GM12874 (cell line): ENCODE measurements around the gene TOGARAM2.

Experiments used
- CTCF ChIP-seq: IDR thresholded peaks from 2 replicates; pipeline ENCODE4 v1.5.1; 2011; ENCODE audit warnings: low read depth, mild to moderate bottlenecking, control low read depth, low read length, moderate library complexity; ENCODE audit not compliant: insufficient read depth

The TOGARAM2 gene

GRCh38 chr2:28960401-28960800 lies 20.7 kb upstream of the TOGARAM2 start:
- TF ChIP-seq CTCF, result no peak

DNA sequence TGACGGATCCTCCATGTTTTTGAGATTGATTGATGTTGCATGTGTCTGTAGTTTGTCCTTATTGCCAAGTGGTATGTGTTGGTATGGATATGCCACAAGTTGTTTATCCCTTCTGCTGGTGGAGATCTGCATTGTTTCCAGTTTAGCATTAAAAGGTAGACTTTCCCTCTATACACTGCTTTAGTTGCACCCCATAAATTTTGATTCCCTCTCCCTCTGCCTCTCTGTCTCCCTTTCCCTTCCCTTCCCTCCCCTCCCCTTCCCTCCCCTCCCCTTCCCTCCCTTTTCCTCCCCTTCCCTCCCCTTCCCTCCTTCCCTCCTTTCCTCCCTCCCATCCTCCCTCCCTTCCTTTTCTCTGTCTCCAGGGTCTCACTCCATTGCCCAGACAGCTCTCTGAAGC lies 18.6 kb upstream of the TOGARAM2 start:
- no peak for TF ChIP-seq CTCF

DNA sequence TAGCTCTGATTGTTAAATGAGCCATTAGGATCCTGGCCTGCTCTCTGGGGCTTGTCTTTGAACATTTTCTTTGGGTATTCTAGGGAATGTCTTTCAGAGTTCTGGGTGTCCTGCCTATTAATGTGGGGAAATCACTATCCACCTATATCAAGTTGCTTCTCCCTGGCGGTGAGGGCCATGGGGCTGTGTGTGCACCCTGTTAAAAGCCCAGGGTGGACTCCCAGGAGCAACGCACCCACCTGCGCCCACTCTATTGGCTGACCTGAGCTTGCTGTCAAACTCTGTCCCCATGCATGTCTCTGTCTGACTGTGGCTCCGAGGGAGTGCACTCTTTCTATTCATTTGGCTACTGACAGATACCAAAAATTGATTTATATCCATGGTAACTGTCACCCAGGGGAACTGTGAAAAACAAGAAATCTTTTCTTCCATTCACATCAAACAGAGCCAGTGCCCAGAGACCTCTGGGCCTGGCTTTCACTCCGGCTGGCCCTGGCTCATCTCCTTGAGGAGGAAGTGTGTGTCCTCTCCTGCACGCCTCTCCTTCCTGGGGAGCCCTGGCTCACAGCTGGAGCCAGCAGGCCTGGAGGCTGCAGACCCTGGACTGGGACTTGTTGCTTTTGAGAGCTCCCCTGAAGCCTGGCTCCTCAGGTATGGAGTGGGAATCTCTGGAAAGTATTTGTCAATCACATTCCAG lies 10.5 kb upstream of the TOGARAM2 start:
- TF ChIP-seq CTCF, result no peak

GRCh38 chr2:28972778-28973335 lies 8.2 kb upstream of the TOGARAM2 start:
- TF ChIP-seq CTCF, result no peak

DNA sequence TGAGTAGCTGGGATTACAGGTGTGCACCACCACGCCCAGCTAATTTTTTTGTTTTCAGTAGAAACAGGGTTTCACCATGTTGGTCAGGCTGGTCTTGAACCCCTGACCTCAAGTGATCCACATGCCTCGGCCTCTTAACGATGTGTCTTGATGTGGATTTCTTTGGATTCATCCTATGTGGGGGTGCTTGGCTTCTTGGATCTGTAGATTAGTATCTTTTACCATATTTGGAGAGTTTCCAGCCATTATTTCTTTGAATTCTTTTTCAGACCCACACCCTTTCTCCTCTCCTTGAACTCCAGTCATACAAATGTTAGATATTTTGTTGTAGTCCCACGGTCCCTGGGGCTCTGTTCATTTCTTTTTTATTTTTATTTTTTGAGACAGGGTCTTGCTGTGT lies 6.8 kb upstream of the TOGARAM2 start:
- TF ChIP-seq CTCF, result no peak

GRCh38 chr2:28975671-28976070 lies 5.4 kb upstream of the TOGARAM2 start:
- no peak for TF ChIP-seq CTCF

DNA sequence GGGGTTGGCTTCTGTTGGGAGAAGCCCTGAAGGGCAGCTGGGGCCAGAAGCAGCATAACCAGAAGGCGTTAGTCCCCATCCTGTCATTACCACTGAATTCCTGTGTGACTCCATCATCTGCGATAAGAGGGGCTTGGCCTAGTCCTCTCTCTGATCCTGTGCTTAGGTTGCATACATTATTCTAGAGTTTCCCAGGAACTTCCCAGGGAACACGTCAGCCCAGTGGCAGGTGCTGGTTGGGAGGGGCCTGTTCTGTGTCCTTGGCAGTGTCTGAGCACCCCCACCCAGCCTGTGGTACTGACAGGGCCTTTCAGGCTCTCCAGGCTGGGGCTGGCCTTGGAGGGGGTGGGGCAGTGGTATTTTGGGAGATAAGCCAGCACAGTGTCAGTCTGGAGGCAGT lies 4.5 kb upstream of the TOGARAM2 start:
- no peak for TF ChIP-seq CTCF
